ENCODE data around the gene PPBP. TPM values are rescaled to one million over a fixed set of nuclear protein-coding genes. Genes with fewer than 3 reads are reported as not detected.
A peak's percentile ranks its signal among the peaks of the same experiment; 100 is the strongest.

Gene PPBP
- total and polyA plus RNA-seq, 11 donors: 0.42 to 1.7 (median 0.58) TPM; not detected in 4

DNA sequence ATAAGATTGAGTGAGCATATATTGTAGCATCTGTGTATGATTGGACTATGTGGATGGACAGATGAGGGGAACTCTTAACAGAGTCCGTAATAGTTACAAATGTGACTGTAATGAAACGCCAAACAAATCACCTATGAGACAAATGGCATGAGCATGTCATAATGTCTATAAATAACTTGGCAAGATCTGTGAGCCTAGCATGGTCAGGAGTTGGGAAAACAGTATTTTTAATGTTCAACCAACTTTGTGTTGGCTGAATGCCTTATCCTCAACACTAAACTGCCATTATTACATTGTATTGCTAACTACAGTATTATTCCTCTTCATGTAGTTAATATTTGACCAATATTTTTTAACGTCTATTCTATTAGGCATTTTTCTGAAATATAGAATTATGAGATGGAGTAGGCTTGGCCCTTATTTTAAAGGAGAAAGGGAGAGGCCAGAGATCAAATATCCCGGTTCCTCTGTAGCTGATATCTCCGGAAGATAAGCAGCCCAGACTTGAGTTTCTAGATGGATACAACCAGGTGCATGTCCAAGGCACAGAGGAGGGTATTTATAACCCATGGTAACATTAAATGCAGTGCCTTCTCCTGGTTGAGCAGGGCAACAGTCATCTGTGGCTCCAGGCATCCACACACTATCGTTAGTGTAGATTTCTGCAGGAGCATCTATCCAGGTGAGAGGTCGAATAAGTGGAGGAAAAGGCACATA is 38.8 kb downstream of the PPBP start:
- 71 to 81% (median 76%) methylated on average over 7 of the region's 7 CpGs for WGBS, 4 donors
- TF ChIP-seq, protein P1, sequence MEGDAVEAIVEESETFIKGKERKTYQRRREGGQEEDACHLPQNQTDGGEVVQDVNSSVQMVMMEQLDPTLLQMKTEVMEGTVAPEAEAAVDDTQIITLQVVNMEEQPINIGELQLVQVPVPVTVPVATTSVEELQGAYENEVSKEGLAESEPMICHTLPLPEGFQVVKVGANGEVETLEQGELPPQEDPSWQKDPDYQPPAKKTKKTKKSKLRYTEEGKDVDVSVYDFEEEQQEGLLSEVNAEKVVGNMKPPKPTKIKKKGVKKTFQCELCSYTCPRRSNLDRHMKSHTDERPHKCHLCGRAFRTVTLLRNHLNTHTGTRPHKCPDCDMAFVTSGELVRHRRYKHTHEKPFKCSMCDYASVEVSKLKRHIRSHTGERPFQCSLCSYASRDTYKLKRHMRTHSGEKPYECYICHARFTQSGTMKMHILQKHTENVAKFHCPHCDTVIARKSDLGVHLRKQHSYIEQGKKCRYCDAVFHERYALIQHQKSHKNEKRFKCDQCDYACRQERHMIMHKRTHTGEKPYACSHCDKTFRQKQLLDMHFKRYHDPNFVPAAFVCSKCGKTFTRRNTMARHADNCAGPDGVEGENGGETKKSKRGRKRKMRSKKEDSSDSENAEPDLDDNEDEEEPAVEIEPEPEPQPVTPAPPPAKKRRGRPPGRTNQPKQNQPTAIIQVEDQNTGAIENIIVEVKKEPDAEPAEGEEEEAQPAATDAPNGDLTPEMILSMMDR (IDR thresholded peaks at IDR 0.05): no peak
- TF ChIP-seq POLR2A (IDR thresholded peaks at IDR 0.05): no peak

DNA sequence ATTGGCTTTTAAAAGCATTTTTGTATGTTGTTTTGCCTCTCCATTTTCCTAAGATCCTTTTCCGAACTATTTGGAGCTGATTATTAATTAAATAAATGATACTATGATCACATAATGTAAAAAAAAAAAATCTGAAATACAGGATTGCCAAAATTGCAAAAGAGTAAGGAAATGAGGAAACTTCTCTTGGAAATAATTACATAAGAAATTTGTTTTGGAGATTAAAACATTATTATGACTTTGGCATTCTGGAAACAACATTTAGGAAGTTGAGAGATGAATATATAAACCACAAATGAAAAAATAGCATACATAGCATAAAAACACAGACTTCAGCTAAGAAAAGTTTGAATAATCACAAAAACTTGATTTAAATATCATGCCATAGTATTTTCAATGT is 39.7 kb downstream of the PPBP start:
- H3K27ac ChIP-seq: no peak overlapping the region
- 63 to 84% (median 80%) methylated on average over 1 of the region's 1 CpG for WGBS, 4 donors
- no peaks in the 10 kb centered on the region for H3K9me3 ChIP-seq
- H3K36me3 ChIP-seq: no peaks in the 10 kb centered on the region
- no peak for ATAC-seq
- H3K4me1 ChIP-seq: peaks cover 0 to 12% (median 8%) of the 10 kb centered on the region in 12 donors
- intact Hi-C loops (cut with DNase I): no loop called here
- no peak overlapping the region for H3K4me3 ChIP-seq
- DNase-seq: no peak
- no peak for TF ChIP-seq POLR2A (IDR thresholded peaks at IDR 0.05)
- TF ChIP-seq, protein P1 (IDR thresholded peaks at IDR 0.05): no peak
- peaks cover 7 to 33% (median 20%) of the 10 kb centered on the region in 9 donors for H3K27me3 ChIP-seq

More for the DNA sequence above, 38.8 kb downstream of the PPBP start:
- intact Hi-C loops (cut with DNase I): no loop called here
- Histone ChIP-seq H3K27me3 (peaks cover 4 to 25% (median 14%) of the 10 kb centered on the region in 9 donors), H3K4me3 (no peak overlapping the region), H3K4me1 (peaks cover 0 to 9% (median 6%) of the 10 kb centered on the region in 12 donors), H3K9me3 (peaks cover 0 to 1% (median 0%) of the 10 kb centered on the region in 12 donors), H3K27ac (no peak overlapping the region), H3K36me3 (no peaks in the 10 kb centered on the region)
- DNase-seq (no peak), ATAC-seq (peak in 1 of 4 donors; percentile 41)

DNA sequence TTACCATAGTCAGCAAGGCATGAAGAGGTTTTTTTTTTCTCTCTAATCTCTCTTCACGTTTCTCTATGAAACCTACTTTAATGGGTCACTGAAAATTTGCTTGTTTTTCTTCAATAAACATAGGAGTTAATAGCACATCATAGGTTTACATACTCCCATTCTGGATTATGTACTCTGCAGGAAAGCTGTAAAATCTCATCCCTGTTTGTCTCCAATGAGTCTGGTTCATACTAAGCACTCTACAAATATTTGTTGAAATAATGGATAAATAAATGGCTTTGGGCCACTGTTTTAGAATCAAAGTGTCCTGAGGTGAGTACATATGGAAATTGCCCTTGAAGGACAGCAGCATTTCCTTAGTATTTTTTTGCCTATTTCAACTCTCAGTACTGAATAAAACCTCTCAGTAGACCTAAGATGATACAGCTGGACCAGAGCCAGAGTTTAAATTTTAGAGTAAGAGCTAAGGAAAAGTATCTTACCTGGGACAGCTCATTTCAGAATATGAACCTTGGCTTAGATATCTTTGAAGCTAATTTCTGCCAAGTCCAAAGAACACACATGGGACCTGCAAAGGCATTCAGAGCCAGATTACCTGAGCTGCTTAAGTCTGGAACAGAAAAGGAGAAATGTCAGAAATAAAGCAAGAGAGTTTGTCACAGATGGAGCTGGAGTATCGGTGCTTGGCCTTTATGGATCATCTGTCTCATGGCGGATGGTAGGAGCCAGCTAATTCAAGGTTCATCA is 40.6 kb downstream of the PPBP start:
- H3K27me3 ChIP-seq: peaks cover 7 to 39% (median 21%) of the 10 kb centered on the region in 9 donors
- WGBS, 4 donors: 74 to 75% (median 75%) methylated on average over 3 of the region's 3 CpGs
- DNase-seq (no peak), ATAC-seq (no peak)
- TF ChIP-seq, protein P1 (IDR thresholded peaks at IDR 0.05): no peak
- TF ChIP-seq POLR2A (IDR thresholded peaks at IDR 0.05): no peak
- intact Hi-C loops (cut with DNase I): no loop called here
- H3K9me3 ChIP-seq: no peaks in the 10 kb centered on the region
- peaks cover 0 to 12% (median 8%) of the 10 kb centered on the region in 12 donors for H3K4me1 ChIP-seq
- no peak overlapping the region for H3K27ac ChIP-seq
- H3K4me3 ChIP-seq: no peak overlapping the region
- H3K36me3 ChIP-seq: no peaks in the 10 kb centered on the region
